ENCODE measurements around the gene MARK2.

MARK2 gene

GRCh38 chr11:63829823-63830489 is 9.0 kb upstream of the MARK2 start:
- in situ Hi-C loops (cut with MboI; ENCODE audit: low sequenced_read_pairs, unreplicated experiment): loop anchor here (10.0 kb wide), 1 partner anchor 115 kb away; no protein-coding TSS in a partner anchor
- DNase-seq (ENCODE audit: low spot score): peak; percentile 58
- TF ChIP-seq CTCF (IDR thresholded peaks at IDR 0.05; ENCODE audit: borderline replicate concordance, control extremely low read depth, extremely low read depth, insufficient read depth, missing control alignments): peak; percentile 10

- in situ Hi-C loops (cut with MboI; ENCODE audit: low sequenced_read_pairs, unreplicated experiment): loop anchor here (10.0 kb wide), 1 partner anchor 113 kb away; no protein-coding TSS in a partner anchor
- DNase-seq (ENCODE audit: low spot score): no peak
- TF ChIP-seq CTCF (IDR thresholded peaks at IDR 0.05; ENCODE audit: borderline replicate concordance, control extremely low read depth, extremely low read depth, insufficient read depth, missing control alignments): no peak
Measured at GRCh38 chr11:63831326-63831725, 7.6 kb upstream of the MARK2 start.

- in situ Hi-C loops (cut with MboI; ENCODE audit: low sequenced_read_pairs, unreplicated experiment): loop anchor here (10.0 kb wide), 1 partner anchor 112 kb away; no protein-coding TSS in a partner anchor
- no peak for DNase-seq (ENCODE audit: low spot score)
- TF ChIP-seq CTCF (IDR thresholded peaks at IDR 0.05; ENCODE audit: borderline replicate concordance, control extremely low read depth, extremely low read depth, insufficient read depth, missing control alignments): no peak
Measured at GRCh38 chr11:63832336-63832735, 6.6 kb upstream of the MARK2 start.

GRCh38 chr11:63833048-63833447 is 5.9 kb upstream of the MARK2 start:
- no peak for TF ChIP-seq CTCF (IDR thresholded peaks at IDR 0.05; ENCODE audit: borderline replicate concordance, control extremely low read depth, extremely low read depth, insufficient read depth, missing control alignments)
- in situ Hi-C loops (cut with MboI; ENCODE audit: low sequenced_read_pairs, unreplicated experiment): loop anchor here (10.0 kb wide), 1 partner anchor 112 kb away; no protein-coding TSS in a partner anchor

GRCh38 chr11:63834535-63835157 is 4.3 kb upstream of the MARK2 start:
- no peak for DNase-seq (ENCODE audit: low spot score)
- in situ Hi-C loops (cut with MboI; ENCODE audit: low sequenced_read_pairs, unreplicated experiment): loop anchor here (10.0 kb wide), 1 partner anchor 110 kb away; no protein-coding TSS in a partner anchor
- TF ChIP-seq CTCF (IDR thresholded peaks at IDR 0.05; ENCODE audit: borderline replicate concordance, control extremely low read depth, extremely low read depth, insufficient read depth, missing control alignments): no peak

More at GRCh38 chr11:63833048-63833447, 5.9 kb upstream of the MARK2 start:
- DNase-seq (ENCODE audit: low spot score): no peak

GRCh38 chr11:63835158-63835545 is 3.8 kb upstream of the MARK2 start:
- DNase-seq (ENCODE audit: low spot score): no peak
- no peak for TF ChIP-seq CTCF (IDR thresholded peaks at IDR 0.05; ENCODE audit: borderline replicate concordance, control extremely low read depth, extremely low read depth, insufficient read depth, missing control alignments)
- in situ Hi-C loops (cut with MboI; ENCODE audit: low sequenced_read_pairs, unreplicated experiment): loop anchor here (10.0 kb wide), 1 partner anchor 110 kb away; no protein-coding TSS in a partner anchor
